Prostate gland (tissue), 2 donors: ENCODE results near the gene GUCY1B1. TPM values are rescaled to one million over a fixed set of nuclear protein-coding genes. Genes with fewer than 3 reads are reported as not detected.

Experiments used
- DNase-seq: peaks from one replicate; pipeline ENCODE4 v3.0.0-alpha.2; 2019; ENCODE audit warnings: low spot score
- H3K27ac ChIP-seq, 2 donors: fragments of 200-600 bp; sonication (generic); 2 replicates each; pipeline ENCODE4 v1.5.1; 2017 to 2019
- H3K27me3 ChIP-seq: fragments of 200-600 bp; sonication (generic); replicated peaks from 2 replicates; pipeline ENCODE4 v1.5.1; 2019; ENCODE audit not compliant: insufficient read depth
- H3K36me3 ChIP-seq, 2 donors: fragments of 200-600 bp; sonication (generic); 1 replicate in 1 of 2; 2 replicates in 1 of 2; pipeline versions ENCODE4 v1.5.1 to v1.8.1; 2017 to 2019
- H3K4me1 ChIP-seq: fragments of 200-600 bp; sonication (generic); replicated peaks from 2 replicates; pipeline ENCODE4 v1.5.1; 2019
- H3K4me3 ChIP-seq, 2 donors: fragments of 200-600 bp; sonication (generic); 2 replicates each; pipeline ENCODE4 v1.5.1; 2017 to 2019
- H3K9me3 ChIP-seq: fragments of 200-600 bp; sonication (generic); 2 replicates; pipeline ENCODE4 v1.5.1; 2017
- CTCF ChIP-seq, 4 experiments: fragments of 200-600 bp in 2 of 4; fragments of 450-650 bp in 2 of 4; sonication (generic) in 2 of 4; IDR thresholded peaks; 1 replicate in 3 of 4; 2 replicates in 1 of 4; pipeline ENCODE4 v1.5.1; 2016 to 2019; ENCODE audit warnings: antibody characterized with exemption in 4 of 4, mild to moderate bottlenecking in 2 of 4, moderate library complexity in 2 of 4
- POLR2A ChIP-seq: fragments of 450-650 bp; IDR thresholded peaks from one replicate; pipeline ENCODE4 v1.6.1; 2016; ENCODE audit warnings: antibody characterized with exemption, mild to moderate bottlenecking
- POLR2AphosphoS5 ChIP-seq: sonication (generic); formaldehyde crosslinking; IDR thresholded peaks from one replicate; pipeline ENCODE4 v1.6.1; 2017; ENCODE audit warnings: antibody characterized with exemption
- WGBS: methylation state at CpG from one replicate; pipeline ENCODE4 v1.1.5; 2018; 5-methylcytosine and 5-hydroxymethylcytosine counted together
- intact Hi-C: fragments of 100-400 bp; cut with DNase I; formaldehyde crosslinking; loops from one replicate; pipeline ENCODE4 v1.14.2; 2022
- total RNA-seq, 2 donors: library from RNA; depleted of rRNA; stranded (reverse); fragments of >200 nt; gene quantifications; one replicate each; pipeline ENCODE4 v1.1.0, GENCODE V29; 2016

GUCY1B1 gene
- total RNA-seq, 2 donors from 2014 or later, result 5.6 to 12.6 TPM

GRCh38 chr4:155781249-155781831 is 22.5 kb downstream of the GUCY1B1 start:
- no peaks in the 10 kb centered on the region for H3K9me3 ChIP-seq
- no peaks in the 10 kb centered on the region for H3K27me3 ChIP-seq
- H3K36me3 ChIP-seq, result no peaks in the 10 kb centered on the region
- no peak for TF ChIP-seq POLR2AphosphoS5
- no peak for TF ChIP-seq CTCF (IDR thresholded peaks at IDR 0.05)
- no peak for TF ChIP-seq POLR2A
- no peak overlapping the region for H3K4me3 ChIP-seq
- intact Hi-C loops, result loop anchor here (10.0 kb wide), 2 partner anchors 257 to 377 kb away; no protein-coding TSS in a partner anchor
- H3K27ac ChIP-seq, result no peak overlapping the region
- no peak for DNase-seq
- 92% methylated on average over 4 of the region's 4 CpGs for WGBS
- no peaks in the 10 kb centered on the region for H3K4me1 ChIP-seq

GRCh38 chr4:155784637-155785036 is 25.8 kb downstream of the GUCY1B1 start:
- DNase-seq, result no peak
- Histone ChIP-seq H3K4me3 (no peak overlapping the region), H3K36me3 (no peaks in the 10 kb centered on the region), H3K4me1 (no peaks in the 10 kb centered on the region), H3K27ac (no peak overlapping the region), H3K9me3 (no peaks in the 10 kb centered on the region), H3K27me3 (no peaks in the 10 kb centered on the region)
- WGBS, result 61% methylated on average over 1 of the region's 1 CpG
- TF ChIP-seq POLR2A (no peak), POLR2AphosphoS5 (no peak), CTCF (IDR thresholded peaks at IDR 0.05) (no peak)
- intact Hi-C loops, result loop anchor here (5.0 to 10.0 kb wide), 3 partner anchors 260 to 380 kb away; no protein-coding TSS in a partner anchor

- Histone ChIP-seq H3K27ac (no peak overlapping the region), H3K4me3 (no peak overlapping the region), H3K9me3 (no peaks in the 10 kb centered on the region), H3K27me3 (no peaks in the 10 kb centered on the region), H3K4me1 (no peaks in the 10 kb centered on the region), H3K36me3 (no peaks in the 10 kb centered on the region)
- no peak for DNase-seq
- TF ChIP-seq POLR2AphosphoS5, result no peak
- TF ChIP-seq CTCF (IDR thresholded peaks at IDR 0.05), result no peak
- TF ChIP-seq POLR2A, result no peak
- intact Hi-C loops, result loop anchor here (5.0 to 10.0 kb wide), 3 partner anchors 261 to 381 kb away; no protein-coding TSS in a partner anchor
- WGBS, result 72% methylated on average over 1 of the region's 1 CpG
These were observed 27.0 kb downstream of the GUCY1B1 start for GRCh38 chr4:155785828-155786227.

DNA sequence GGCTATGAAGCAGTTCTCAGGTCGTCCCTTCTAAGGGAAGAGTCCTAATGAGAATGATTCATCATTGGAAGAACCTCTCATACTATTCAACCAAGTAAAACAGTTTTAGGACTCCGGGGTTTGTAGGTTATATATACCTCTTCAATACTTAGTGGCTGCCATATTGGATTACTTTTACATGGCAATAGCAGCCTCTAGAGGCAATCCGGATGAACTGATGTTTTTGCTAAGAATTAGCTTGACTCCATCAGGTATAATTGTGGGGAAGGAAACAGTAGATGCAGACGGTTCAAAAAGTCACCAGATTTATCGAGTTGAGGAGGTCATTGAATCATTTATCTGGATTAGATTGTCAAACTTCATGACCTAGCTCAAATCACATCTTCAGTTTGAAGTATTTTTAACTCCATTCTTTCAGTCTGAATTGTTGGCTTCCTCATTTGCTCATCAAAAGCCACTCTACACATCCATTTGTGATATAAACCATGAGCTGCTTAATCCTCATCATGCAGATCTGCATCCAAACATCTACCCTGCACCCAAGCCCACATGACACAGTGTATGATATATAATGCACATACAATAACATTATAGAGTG is 28.4 kb downstream of the GUCY1B1 start:
- peak; percentile 28 for DNase-seq
- H3K36me3 ChIP-seq, result no peaks in the 10 kb centered on the region
- H3K9me3 ChIP-seq, result no peaks in the 10 kb centered on the region
- intact Hi-C loops, result loop anchor here (5.0 to 10.0 kb wide), 3 partner anchors 262 to 382 kb away; no protein-coding TSS in a partner anchor
- H3K4me3 ChIP-seq, result no peak overlapping the region
- TF ChIP-seq POLR2AphosphoS5, result peak; percentile 25
- TF ChIP-seq POLR2A, result no peak
- TF ChIP-seq CTCF (IDR thresholded peaks at IDR 0.05), result peak; percentile 32 to 86 (median 60)
- H3K27ac ChIP-seq, result no peak overlapping the region
- H3K27me3 ChIP-seq, result no peaks in the 10 kb centered on the region
- 40% methylated on average over 5 of the region's 5 CpGs for WGBS
- no peaks in the 10 kb centered on the region for H3K4me1 ChIP-seq
